ENCODE data around the gene SLC10A7. TPM values are rescaled to one million over a fixed set of nuclear protein-coding genes. Genes with fewer than 3 reads are reported as not detected.

The SLC10A7 gene
- total and polyA plus RNA-seq, 8 donors, result 1.8 to 36.0 (median 10.4) TPM

DNA sequence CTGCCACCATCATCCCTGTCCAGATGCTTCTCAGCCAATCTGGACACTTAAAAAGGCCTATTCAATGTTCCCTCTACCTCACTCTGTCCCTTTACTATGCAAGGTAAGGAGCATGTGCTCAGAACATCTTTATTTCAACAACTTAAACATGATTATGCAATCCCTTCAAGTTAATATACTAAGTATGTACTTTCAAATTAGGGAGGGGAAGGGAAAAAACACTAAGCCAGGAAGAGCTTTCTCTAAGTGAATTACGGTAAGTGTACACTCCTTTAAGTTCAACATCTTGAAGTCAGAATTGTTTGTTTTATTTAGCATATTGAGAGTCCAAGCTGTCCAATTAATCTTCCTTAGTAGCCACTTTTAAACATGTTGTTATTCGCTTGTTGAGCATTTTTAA is 14.1 kb downstream of the SLC10A7 start:
- no peaks in the 10 kb centered on the region for H3K9me3 ChIP-seq
- intact Hi-C loops (cut with DNase I; ENCODE audit: low total_unique reads), result no loop called here
- no peak overlapping the region for H3K27ac ChIP-seq
- WGBS, 5 donors, result 82 to 95% (median 92%) methylated on average over 2 of the region's 2 CpGs
- no peaks in the 10 kb centered on the region for H3K27me3 ChIP-seq
- H3K36me3 ChIP-seq, result peaks cover 4 to 27% (median 23%) of the 10 kb centered on the region in 4 donors
- H3K4me3 ChIP-seq, result no peak overlapping the region
- H3K4me1 ChIP-seq, result no peaks in the 10 kb centered on the region
- TF ChIP-seq EP300 (IDR thresholded peaks at IDR 0.05), result no peak
- TF ChIP-seq POLR2A (IDR thresholded peaks at IDR 0.05), result no peak
- TF ChIP-seq POLR2AphosphoS5 (IDR thresholded peaks at IDR 0.05), result no peak
- TF ChIP-seq, protein P1, sequence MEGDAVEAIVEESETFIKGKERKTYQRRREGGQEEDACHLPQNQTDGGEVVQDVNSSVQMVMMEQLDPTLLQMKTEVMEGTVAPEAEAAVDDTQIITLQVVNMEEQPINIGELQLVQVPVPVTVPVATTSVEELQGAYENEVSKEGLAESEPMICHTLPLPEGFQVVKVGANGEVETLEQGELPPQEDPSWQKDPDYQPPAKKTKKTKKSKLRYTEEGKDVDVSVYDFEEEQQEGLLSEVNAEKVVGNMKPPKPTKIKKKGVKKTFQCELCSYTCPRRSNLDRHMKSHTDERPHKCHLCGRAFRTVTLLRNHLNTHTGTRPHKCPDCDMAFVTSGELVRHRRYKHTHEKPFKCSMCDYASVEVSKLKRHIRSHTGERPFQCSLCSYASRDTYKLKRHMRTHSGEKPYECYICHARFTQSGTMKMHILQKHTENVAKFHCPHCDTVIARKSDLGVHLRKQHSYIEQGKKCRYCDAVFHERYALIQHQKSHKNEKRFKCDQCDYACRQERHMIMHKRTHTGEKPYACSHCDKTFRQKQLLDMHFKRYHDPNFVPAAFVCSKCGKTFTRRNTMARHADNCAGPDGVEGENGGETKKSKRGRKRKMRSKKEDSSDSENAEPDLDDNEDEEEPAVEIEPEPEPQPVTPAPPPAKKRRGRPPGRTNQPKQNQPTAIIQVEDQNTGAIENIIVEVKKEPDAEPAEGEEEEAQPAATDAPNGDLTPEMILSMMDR (IDR thresholded peaks at IDR 0.05), result no peak
- DNase-seq, result no peak

DNA sequence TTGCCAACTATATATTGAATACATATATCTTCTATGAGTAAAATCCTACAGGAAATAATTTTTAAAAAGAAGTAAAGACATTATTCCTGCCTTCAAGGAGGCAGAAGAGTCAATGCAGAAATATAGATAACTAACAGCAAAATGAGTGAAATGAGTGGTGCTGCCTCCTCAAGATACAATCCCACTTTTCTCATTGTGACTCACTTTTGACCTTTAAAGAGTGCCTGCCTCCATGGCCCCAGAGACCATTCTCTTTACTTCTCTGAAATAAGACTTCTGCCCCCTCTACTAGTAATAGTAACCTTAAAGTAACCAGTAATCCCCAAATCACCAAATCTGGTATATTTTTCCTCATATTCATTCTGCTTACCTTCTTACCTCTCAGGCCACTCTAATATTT is 15.5 kb downstream of the SLC10A7 start:
- no peaks in the 10 kb centered on the region for H3K27me3 ChIP-seq
- H3K36me3 ChIP-seq, result peaks cover 4 to 39% (median 29%) of the 10 kb centered on the region in 4 donors
- H3K4me3 ChIP-seq, result no peak overlapping the region
- H3K4me1 ChIP-seq, result no peaks in the 10 kb centered on the region
- intact Hi-C loops (cut with DNase I; ENCODE audit: low total_unique reads), result no loop called here
- TF ChIP-seq, protein P1 (IDR thresholded peaks at IDR 0.05), result no peak
- TF ChIP-seq EP300 (IDR thresholded peaks at IDR 0.05) (no peak), POLR2A (IDR thresholded peaks at IDR 0.05) (no peak), POLR2AphosphoS5 (IDR thresholded peaks at IDR 0.05) (no peak)
- no peak for DNase-seq
- H3K9me3 ChIP-seq, result no peaks in the 10 kb centered on the region
- H3K27ac ChIP-seq, result no peak overlapping the region

DNA sequence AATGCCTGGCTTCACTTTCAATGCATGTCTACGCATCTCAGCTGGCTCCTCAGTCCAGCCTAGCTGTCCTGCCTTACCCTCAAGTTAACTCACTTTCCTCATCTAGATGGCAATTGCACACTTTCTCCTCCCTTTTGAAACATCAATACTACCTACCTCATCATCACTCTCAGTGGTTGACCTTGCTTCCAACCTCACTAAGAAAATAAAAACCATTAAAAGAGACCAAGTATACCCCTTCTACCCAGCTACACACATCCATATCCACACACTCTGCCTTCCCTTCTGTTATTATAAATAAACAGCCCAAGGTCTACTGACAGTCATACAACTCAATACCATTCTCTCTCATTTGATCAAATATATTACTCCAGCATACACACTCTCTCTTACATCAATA is 21.5 kb downstream of the SLC10A7 start:
- no peak for DNase-seq
- Histone ChIP-seq H3K9me3 (no peaks in the 10 kb centered on the region), H3K27ac (no peak overlapping the region), H3K27me3 (no peaks in the 10 kb centered on the region), H3K4me3 (no peak overlapping the region), H3K36me3 (peaks cover 4 to 30% (median 26%) of the 10 kb centered on the region in 4 donors), H3K4me1 (peaks cover 0 to 6% (median 0%) of the 10 kb centered on the region in 4 donors)
- WGBS, 5 donors, result 93 to 100% (median 97%) methylated on average over 1 of the region's 1 CpG
- no peak for TF ChIP-seq POLR2A (IDR thresholded peaks at IDR 0.05)
- TF ChIP-seq, protein P1 (IDR thresholded peaks at IDR 0.05), result no peak
- no peak for TF ChIP-seq POLR2AphosphoS5 (IDR thresholded peaks at IDR 0.05)
- TF ChIP-seq EP300 (IDR thresholded peaks at IDR 0.05), result no peak
- intact Hi-C loops (cut with DNase I; ENCODE audit: low total_unique reads), result no loop called here

DNA sequence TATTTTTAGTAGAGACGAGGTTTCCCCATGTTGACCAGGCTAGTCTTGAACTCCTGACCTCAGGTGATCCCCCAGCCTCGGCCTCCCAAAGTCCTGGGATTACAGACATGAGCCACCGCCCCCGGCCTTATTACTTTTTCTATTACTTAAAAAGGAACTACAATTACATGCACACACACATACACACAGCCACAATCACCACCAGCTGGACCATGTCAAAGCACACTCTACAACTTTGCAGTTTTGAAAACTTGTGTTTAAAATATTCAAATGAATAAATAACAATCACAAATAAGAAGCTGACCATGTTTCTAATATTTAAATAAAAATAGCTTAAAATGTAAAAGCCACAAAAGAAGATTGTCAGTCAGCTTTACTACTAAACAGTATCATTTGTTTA is 23.4 kb downstream of the SLC10A7 start:
- DNase-seq, result no peak
- Histone ChIP-seq H3K36me3 (peaks cover 0 to 24% (median 17%) of the 10 kb centered on the region in 4 donors), H3K9me3 (no peaks in the 10 kb centered on the region), H3K4me1 (peaks cover 0 to 11% (median 0%) of the 10 kb centered on the region in 4 donors), H3K27ac (no peak overlapping the region), H3K4me3 (no peak overlapping the region), H3K27me3 (no peaks in the 10 kb centered on the region)
- TF ChIP-seq POLR2AphosphoS5 (IDR thresholded peaks at IDR 0.05), result no peak
- no peak for TF ChIP-seq POLR2A (IDR thresholded peaks at IDR 0.05)
- no peak for TF ChIP-seq EP300 (IDR thresholded peaks at IDR 0.05)
- TF ChIP-seq, protein P1 (IDR thresholded peaks at IDR 0.05), result no peak
- WGBS, 5 donors, result 85 to 94% (median 88%) methylated on average over 4 of the region's 4 CpGs
- intact Hi-C loops (cut with DNase I; ENCODE audit: low total_unique reads), result no loop called here
